IMR-90 (cell line): ENCODE measurements around the gene CLIC1. TPM values are rescaled to one million over a fixed set of nuclear protein-coding genes. Genes with fewer than 3 reads are reported as not detected.

Experiments used
- ATAC-seq: fragments of 200-7000 bp; cut with Tn5 transposase; 2 replicates; pipeline ENCODE4 v1.9.1; 2020; ENCODE audit warnings: low read depth, mild to moderate bottlenecking, moderate library complexity
- BruUV-seq: library from RNA; stranded (reverse); fragments of 400-500 nt; replicated peaks from 2 replicates; lab custom pipeline; 2021; lab: Mats Ljungman, UMichigan
- CTCF ChIA-PET: fragments of 300-600 bp; formaldehyde crosslinking; extraction: SDS; loops from one replicate; lab custom pipeline; 2021; ENCODE audit warnings: antibody characterized with exemption; lab: Yijun Ruan, JAX
- POLR2A ChIA-PET: fragments of 300-600 bp; sonication (Branson Sonifier 250); formaldehyde crosslinking; loops from one replicate; lab custom pipeline; 2022; ENCODE audit warnings: antibody characterized with exemption; ENCODE audit not compliant: unreplicated experiment; lab: Charles Lee
- DNase-seq: peaks from one replicate; pipeline ENCODE4 v3.0.0; 2013
- H2AFZ ChIP-seq: replicated peaks from 2 replicates; pipeline ENCODE3; 2013; ENCODE audit warnings: low read length, mild to moderate bottlenecking; ENCODE audit not compliant: poor library complexity
- H2AK5ac ChIP-seq: 2 replicates; pipeline ENCODE4 v1.6.1; 2013; ENCODE audit warnings: low read depth, low read length, inconsistent platforms
- H2AK9ac ChIP-seq: replicated peaks from 2 replicates; pipeline ENCODE3; 2013; ENCODE audit warnings: mild to moderate bottlenecking, low read depth, low read length, moderate library complexity; ENCODE audit not compliant: poor library complexity
- H2BK120ac ChIP-seq: 2 replicates; pipeline ENCODE4 v1.6.1; 2013; ENCODE audit warnings: low read depth, low read length, inconsistent platforms
- H2BK15ac ChIP-seq: 3 replicates; pipeline ENCODE4 v1.6.1; 2013; ENCODE audit warnings: low read depth, low read length, inconsistent platforms
- H2BK20ac ChIP-seq: 2 replicates; pipeline ENCODE4 v1.6.1; 2013; ENCODE audit warnings: low read depth, mild to moderate bottlenecking, inconsistent platforms, low read length, moderate library complexity
- H2BK5ac ChIP-seq: 2 replicates; pipeline ENCODE4 v1.6.1; 2013; ENCODE audit warnings: mild to moderate bottlenecking, low read depth, low read length, inconsistent platforms; ENCODE audit not compliant: poor library complexity, severe bottlenecking
- H3K14ac ChIP-seq: replicated peaks from 2 replicates; pipeline ENCODE4 v1.6.1; 2013; ENCODE audit warnings: low read depth, low read length, inconsistent platforms
- H3K18ac ChIP-seq: 2 replicates; pipeline ENCODE4 v1.6.1; 2013; ENCODE audit warnings: low read depth, low read length, control low read depth
- H3K23ac ChIP-seq: 2 replicates; pipeline ENCODE4 v1.6.1; 2013; ENCODE audit warnings: low read depth, low read length, inconsistent platforms
- H3K27ac ChIP-seq: 2 replicates; pipeline ENCODE4 v1.5.1; 2013; ENCODE audit warnings: mild to moderate bottlenecking, control low read depth, low read length; ENCODE audit not compliant: insufficient read depth
- H3K27me3 ChIP-seq: 2 replicates; pipeline ENCODE4 v1.6.1; 2013; ENCODE audit warnings: low read length; ENCODE audit not compliant: control insufficient read depth, insufficient read depth
- H3K36me3 ChIP-seq: 2 replicates; pipeline ENCODE4 v1.6.1; 2013; ENCODE audit warnings: low read length, mixed read lengths; ENCODE audit not compliant: control insufficient read depth, insufficient read depth
- H3K4ac ChIP-seq: 2 replicates; pipeline ENCODE4 v1.6.1; 2013; ENCODE audit warnings: low read depth, low read length, inconsistent platforms
- H3K4me1 ChIP-seq: 2 replicates; pipeline ENCODE4 v1.6.1; 2013; ENCODE audit warnings: low read length, mixed read lengths; ENCODE audit not compliant: control insufficient read depth, insufficient read depth
- H3K4me2 ChIP-seq: 2 replicates; pipeline ENCODE4 v1.6.1; 2013; ENCODE audit warnings: low read depth, mild to moderate bottlenecking, control low read depth, low read length, moderate library complexity
- H3K4me3 ChIP-seq: 2 replicates; pipeline ENCODE4 v1.5.1; 2013; ENCODE audit warnings: low read depth, mild to moderate bottlenecking, control low read depth, low read length, moderate library complexity; ENCODE audit not compliant: insufficient read depth
- H3K56ac ChIP-seq: 2 replicates; pipeline ENCODE4 v1.6.1; 2013; ENCODE audit warnings: low read length, inconsistent platforms; ENCODE audit not compliant: insufficient read depth; ENCODE audit errors: extremely low read depth
- H3K79me1 ChIP-seq, 2 experiments: 2 replicates each; pipeline ENCODE4 v1.6.1; 2013; ENCODE audit warnings: low read length in 2 of 2, inconsistent platforms in 1 of 2, low read depth in 1 of 2
- H3K9ac ChIP-seq: 2 replicates; pipeline ENCODE4 v1.6.1; 2013; ENCODE audit warnings: low read depth, low read length, control low read depth
- H3K9me1 ChIP-seq: 2 replicates; pipeline ENCODE4 v1.6.1; 2013; ENCODE audit warnings: low read length, inconsistent platforms; ENCODE audit not compliant: insufficient read depth
- H3K9me3 ChIP-seq: 2 replicates; pipeline ENCODE4 v1.6.1; 2013; ENCODE audit warnings: low read length; ENCODE audit not compliant: control insufficient read depth, insufficient read depth
- H4K20me1 ChIP-seq: 2 replicates; pipeline ENCODE4 v1.6.1; 2013; ENCODE audit warnings: low read length, inconsistent platforms; ENCODE audit not compliant: insufficient read depth
- H4K5ac ChIP-seq: 2 replicates; pipeline ENCODE4 v1.6.1; 2013; ENCODE audit warnings: mild to moderate bottlenecking, low read depth, low read length, control low read depth
- H4K8ac ChIP-seq, 2 experiments: 2 replicates each; pipeline ENCODE4 v1.6.1; 2013; ENCODE audit warnings: low read depth in 2 of 2, low read length in 2 of 2, control low read depth in 1 of 2, inconsistent platforms in 1 of 2
- H4K91ac ChIP-seq: 2 replicates; pipeline ENCODE4 v1.6.1; 2013; ENCODE audit warnings: low read depth, low read length, inconsistent platforms; ENCODE audit not compliant: insufficient read depth
- BHLHE40 ChIP-seq: fragments of 150-350 bp; IDR thresholded peaks from 2 replicates; pipeline ENCODE4 v1.6.1; 2016; ENCODE audit warnings: mild to moderate bottlenecking, low read depth, low read length
- CEBPB ChIP-seq: IDR thresholded peaks from 2 replicates; pipeline ENCODE4 v1.6.1; 2012; ENCODE audit warnings: low read depth, low read length, improper control_type of control experiment
- FOS ChIP-seq: fragments of 150-350 bp; IDR thresholded peaks from 2 replicates; pipeline ENCODE4 v1.6.1; 2016; ENCODE audit warnings: low read depth, low read length
- MAFK ChIP-seq: IDR thresholded peaks from 2 replicates; pipeline ENCODE4 v1.6.1; 2012; ENCODE audit warnings: low read depth, low read length, improper control_type of control experiment
- MAZ ChIP-seq: IDR thresholded peaks from 2 replicates; pipeline ENCODE4 v1.6.1; 2012; ENCODE audit warnings: low read depth, mild to moderate bottlenecking, low read length, improper control_type of control experiment, moderate library complexity, borderline replicate concordance
- RAD21 ChIP-seq: IDR thresholded peaks from 2 replicates; pipeline ENCODE4 v1.6.1; 2012; ENCODE audit warnings: low read length, improper control_type of control experiment
- RFX5 ChIP-seq: IDR thresholded peaks from 2 replicates; pipeline ENCODE4 v1.8.0; 2012; ENCODE audit warnings: low read depth, mild to moderate bottlenecking, low read length, moderate library complexity
- WGBS, 2 experiments: methylation state at CpG; one replicate each; pipeline versions ENCODE4 v1.1.5 to v1.1.7; 2013; ENCODE audit warnings: missing lambda C conversion rate in 2 of 2; ENCODE audit not compliant: insufficient read length in 1 of 2; ENCODE audit errors: extremely low coverage in 2 of 2; 5-methylcytosine and 5-hydroxymethylcytosine counted together
- dilution Hi-C: fragments of 300-500 bp; cut with HindIII; formaldehyde crosslinking; loops from one replicate; pipeline ENCODE4 v1.14.3; 2018; ENCODE audit warnings: low sequenced_read_pairs; ENCODE audit not compliant: unreplicated experiment
- in situ Hi-C: fragments of 300-500 bp; cut with MboI; formaldehyde crosslinking; loops from 3 replicates; pipeline ENCODE4 v1.14.3; 2019; ENCODE audit warnings: low sequenced_read_pairs, inconsistent platforms, mixed read lengths
- intact Hi-C: fragments of 100-400 bp; cut with micrococcal nuclease; formaldehyde crosslinking; loops from 2 replicates; pipeline ENCODE4 v1.10.0; 2022
- polyA plus RNA-seq, 3 experiments: library from polyadenylated mRNA; depleted of rRNA; stranded (reverse); fragments of >200 nt; gene quantifications; 2 replicates each; pipeline ENCODE4 v1.2.3, GENCODE V29; 2012; ENCODE audit warnings: low replicate concordance in 1 of 3
- total RNA-seq: library from RNA; depleted of rRNA; stranded (reverse); fragments of >200 nt; gene quantifications from 2 replicates; pipeline ENCODE4 v1.2.3, GENCODE V29; 2012
- TF ChIP-seq, protein P1 (sequence below): conservative IDR thresholded peaks from 2 replicates; pipeline ENCODE4 v1.5.1; 2012; ENCODE audit warnings: mild to moderate bottlenecking, low read depth, low read length, improper control_type of control experiment

Gene CLIC1
- total and polyA plus RNA-seq, 2 of the 4 experiments (the other 2 are of a cell fraction): 706 to 1,185 TPM

DNA sequence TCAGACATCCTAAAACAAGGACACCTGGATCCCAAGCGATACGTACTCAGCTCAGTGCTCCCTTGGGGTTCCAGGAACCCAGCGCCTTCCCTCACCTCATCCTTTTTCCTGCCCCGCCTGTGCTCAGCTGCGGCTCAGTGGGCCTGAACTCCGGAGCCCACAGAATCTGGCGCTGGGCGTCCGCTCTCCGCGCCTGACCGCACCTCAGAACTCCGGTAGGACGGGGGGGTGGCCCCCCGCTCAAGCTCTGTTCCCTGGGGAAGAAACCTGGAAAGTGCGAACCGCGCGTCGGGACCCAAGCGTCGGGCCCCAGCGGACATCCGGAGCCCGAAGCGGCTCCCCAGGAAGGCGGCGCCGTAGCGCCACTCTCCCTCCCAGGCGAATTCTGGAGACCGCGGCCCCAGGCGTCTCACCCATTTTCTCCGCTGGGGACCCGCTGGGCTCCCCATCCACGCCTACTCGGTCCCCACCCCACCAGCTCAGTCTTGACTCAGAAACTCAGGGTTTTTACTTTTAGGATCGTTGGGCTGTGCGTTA lies 55.1 kb downstream of the CLIC1 start:
- BruUV-seq: no TSS peak
- Histone ChIP-seq H3K9me3 (no peaks in the 10 kb centered on the region), H3K4me1 (peaks cover 12% of the 10 kb centered on the region), H4K20me1 (no peaks in the 10 kb centered on the region), H2BK5ac (peak overlapping the region; percentile 6), H2BK20ac (no peak overlapping the region), H4K91ac (peak overlapping the region; percentile 69), H3K4me3 (peak overlapping the region; percentile 27), H2AFZ (peak overlapping the region; percentile 93), H3K4me2 (peak overlapping the region; percentile 79), H3K9ac (peak overlapping the region; percentile 53), H2AK5ac (0 out of 2 replicates have a peak overlapping the region, but pooled peaks have one; percentile 32), H3K56ac (no peak overlapping the region), H3K4ac (peak overlapping the region; percentile 62), H3K23ac (peak overlapping the region; percentile 47; the same call in 1 of the 2 replicates), H3K27ac (peak overlapping the region; percentile 42), H2AK9ac (peak overlapping the region; percentile 84), H3K14ac (peak overlapping the region; percentile 26), H2BK120ac (peak overlapping the region; percentile 33; the same call in 1 of the 2 replicates), H3K79me1 (no peaks in the 10 kb centered on the region), H4K8ac (peak overlapping the region; percentile 68 to 78), H3K27me3 (no peaks in the 10 kb centered on the region), H3K18ac (peak overlapping the region; percentile 40; the same call in 1 of the 2 replicates), H3K9me1 (0 out of 2 replicates have a peak, but pooled peaks cover 5% of the 10 kb centered on the region), H3K36me3 (peaks cover 1% of the 10 kb centered on the region), H2BK15ac (peak overlapping the region; percentile 38; the same call in 1 of the 3 replicates), H4K5ac (peak overlapping the region; percentile 82)
- in situ Hi-C loops (loop anchor here (10.0 kb wide), 2 partner anchors 154 to 264 kb away; partner anchors contain the start of gene CFB), intact Hi-C loops (loop anchor here (2.0 kb wide), 1 partner anchor 48 kb away; the partner anchor contains the start of gene DDAH2), dilution Hi-C loops (no loop called here)
- POLR2A ChIA-PET: interaction anchor here (0.6 kb wide), 2 partner anchors 270 to 495 kb away, joined by 3 to 5 read pairs; partner anchors contain the start of gene AGPAT1
- TF ChIP-seq, protein P1, sequence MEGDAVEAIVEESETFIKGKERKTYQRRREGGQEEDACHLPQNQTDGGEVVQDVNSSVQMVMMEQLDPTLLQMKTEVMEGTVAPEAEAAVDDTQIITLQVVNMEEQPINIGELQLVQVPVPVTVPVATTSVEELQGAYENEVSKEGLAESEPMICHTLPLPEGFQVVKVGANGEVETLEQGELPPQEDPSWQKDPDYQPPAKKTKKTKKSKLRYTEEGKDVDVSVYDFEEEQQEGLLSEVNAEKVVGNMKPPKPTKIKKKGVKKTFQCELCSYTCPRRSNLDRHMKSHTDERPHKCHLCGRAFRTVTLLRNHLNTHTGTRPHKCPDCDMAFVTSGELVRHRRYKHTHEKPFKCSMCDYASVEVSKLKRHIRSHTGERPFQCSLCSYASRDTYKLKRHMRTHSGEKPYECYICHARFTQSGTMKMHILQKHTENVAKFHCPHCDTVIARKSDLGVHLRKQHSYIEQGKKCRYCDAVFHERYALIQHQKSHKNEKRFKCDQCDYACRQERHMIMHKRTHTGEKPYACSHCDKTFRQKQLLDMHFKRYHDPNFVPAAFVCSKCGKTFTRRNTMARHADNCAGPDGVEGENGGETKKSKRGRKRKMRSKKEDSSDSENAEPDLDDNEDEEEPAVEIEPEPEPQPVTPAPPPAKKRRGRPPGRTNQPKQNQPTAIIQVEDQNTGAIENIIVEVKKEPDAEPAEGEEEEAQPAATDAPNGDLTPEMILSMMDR: peak; percentile 17; the same call in 1 of the 2 replicates
- TF ChIP-seq FOS: no peak
- no peak for TF ChIP-seq RAD21
- TF ChIP-seq BHLHE40: no peak
- no peak for TF ChIP-seq MAFK
- TF ChIP-seq CEBPB: no peak
- TF ChIP-seq MAZ: no peak
- TF ChIP-seq RFX5: no peak
- peak; percentile 46 for ATAC-seq
- CTCF ChIA-PET: interaction anchor here (0.6 to 0.8 kb wide), 4 partner anchors 15 to 627 kb away, joined by 3 read pairs; partner anchors contain the start of gene DDAH2
- peak; percentile 22 for DNase-seq
- 5% methylated on average over 23 of the region's 40 CpGs; no CpG with 5 or more reads in 1 of the 2 experiments for WGBS, 2 experiments
